Mesendoderm (in vitro differentiated cells): ENCODE results near the gene MYH10.

Experiments used
- DNase-seq: peaks from one replicate; pipeline ENCODE4 v3.0.0; 2013
- H2AK5ac ChIP-seq: 2 replicates; pipeline ENCODE4 v1.6.1; 2013; ENCODE audit warnings: low read length, inconsistent platforms
- H2BK120ac ChIP-seq: 2 replicates; pipeline ENCODE4 v1.6.1; 2013; ENCODE audit warnings: low read depth, mild to moderate bottlenecking, low read length, moderate library complexity, mixed read lengths
- H2BK15ac ChIP-seq: replicated peaks from 2 replicates; pipeline ENCODE4 v1.6.1; 2013; ENCODE audit warnings: low read depth, mild to moderate bottlenecking, moderate library complexity
- H2BK5ac ChIP-seq: 2 replicates; pipeline ENCODE4 v1.6.1; 2013; ENCODE audit warnings: low read length, inconsistent platforms
- H3K18ac ChIP-seq: 2 replicates; pipeline ENCODE4 v1.6.1; 2013; ENCODE audit warnings: mild to moderate bottlenecking, low read length, mixed read lengths
- H3K23ac ChIP-seq: one replicate; pipeline ENCODE4 v1.6.1; 2013; ENCODE audit warnings: low read length
- H3K27ac ChIP-seq: 2 replicates; pipeline ENCODE4 v1.5.1; 2013; ENCODE audit warnings: low read depth, mild to moderate bottlenecking, inconsistent platforms, low read length, moderate library complexity
- H3K27me3 ChIP-seq: 2 replicates; pipeline ENCODE4 v1.6.1; 2013; ENCODE audit warnings: low read length, control low read depth, mild to moderate bottlenecking, inconsistent platforms; ENCODE audit not compliant: insufficient read depth, poor library complexity
- H3K36me3 ChIP-seq: 2 replicates; pipeline ENCODE4 v1.6.1; 2013; ENCODE audit warnings: low read length, inconsistent platforms; ENCODE audit not compliant: control insufficient read depth, insufficient read depth
- H3K4ac ChIP-seq: one replicate; pipeline ENCODE4 v1.6.1; 2013; ENCODE audit warnings: low read depth, mild to moderate bottlenecking, low read length, moderate library complexity
- H3K4me1 ChIP-seq: 2 replicates; pipeline ENCODE4 v1.6.1; 2013; ENCODE audit warnings: low read depth, low read length, inconsistent platforms; ENCODE audit not compliant: control insufficient read depth
- H3K4me2 ChIP-seq: 2 replicates; pipeline ENCODE4 v1.6.1; 2013; ENCODE audit warnings: low read length
- H3K4me3 ChIP-seq: 2 replicates; pipeline ENCODE4 v1.5.1; 2013; ENCODE audit warnings: mild to moderate bottlenecking, low read length
- H3K56ac ChIP-seq: one replicate; pipeline ENCODE4 v1.6.1; 2013; ENCODE audit warnings: low read length
- H3K79me1 ChIP-seq: 2 replicates; pipeline ENCODE4 v1.6.1; 2013; ENCODE audit warnings: low read length, inconsistent platforms
- H3K79me2 ChIP-seq: 2 replicates; pipeline ENCODE4 v1.6.1; 2013; ENCODE audit warnings: mild to moderate bottlenecking, low read length; ENCODE audit not compliant: control insufficient read depth, insufficient read depth
- H3K9ac ChIP-seq: 2 replicates; pipeline ENCODE4 v1.6.1; 2013; ENCODE audit warnings: low read length, inconsistent platforms
- H4K5ac ChIP-seq: one replicate; pipeline ENCODE4 v1.6.1; 2013; ENCODE audit warnings: low read length
- H4K8ac ChIP-seq: one replicate; pipeline ENCODE4 v1.6.1; 2013; ENCODE audit warnings: low read depth, mild to moderate bottlenecking, control low read depth, low read length, moderate library complexity
- WGBS: extraction: QIAGEN DNeasy Blood & Tissue Kit; methylation state at CpG from one replicate; pipeline ENCODE4 v1.1.7; 2013; ENCODE audit warnings: low lambda C conversion rate, missing lambda C conversion rate; ENCODE audit not compliant: insufficient coverage; ENCODE audit errors: extremely low coverage; 5-methylcytosine and 5-hydroxymethylcytosine counted together

MYH10 gene

DNA sequence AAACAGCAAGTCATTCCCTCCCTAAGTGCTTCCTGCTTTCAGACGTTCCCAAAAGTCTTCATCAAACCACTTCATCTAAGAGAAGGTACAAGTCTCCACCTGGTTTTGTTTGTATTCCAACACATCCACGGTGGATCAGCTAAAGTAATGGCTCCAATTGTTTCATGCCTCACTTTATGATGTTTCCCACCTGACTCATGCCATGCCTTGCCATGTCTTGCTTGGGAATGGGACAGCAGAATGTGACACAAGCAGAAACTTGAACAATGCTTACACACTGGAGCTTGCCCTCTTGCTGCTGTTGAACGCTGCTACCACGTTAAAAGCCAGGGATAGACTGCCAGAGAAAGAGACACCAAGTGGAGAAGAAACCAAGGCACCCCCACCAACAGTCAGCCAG, 43.8 kb downstream of the MYH10 start:
- H3K56ac ChIP-seq = no peak overlapping the region
- no peak overlapping the region for H2BK5ac ChIP-seq
- H4K8ac ChIP-seq = no peak overlapping the region
- H3K18ac ChIP-seq = no peak overlapping the region
- no peaks in the 10 kb centered on the region for H3K27me3 ChIP-seq
- H3K4ac ChIP-seq = no peak overlapping the region
- peaks cover 1% of the 10 kb centered on the region for H3K36me3 ChIP-seq
- no peaks in the 10 kb centered on the region for H3K4me1 ChIP-seq
- no peak for DNase-seq
- WGBS = no CpG with 5 or more reads among the region's 4 CpGs
- H2BK120ac ChIP-seq = no peak overlapping the region
- no peak overlapping the region for H3K9ac ChIP-seq
- H3K4me3 ChIP-seq = no peak overlapping the region
- peaks cover 13% of the 10 kb centered on the region for H3K79me2 ChIP-seq
- peaks cover 22% of the 10 kb centered on the region for H3K79me1 ChIP-seq
- no peak overlapping the region for H3K4me2 ChIP-seq
- no peak overlapping the region for H4K5ac ChIP-seq
- no peak overlapping the region for H3K27ac ChIP-seq
- H3K23ac ChIP-seq = no peak overlapping the region
- no peak overlapping the region for H2BK15ac ChIP-seq
- H2AK5ac ChIP-seq = no peak overlapping the region

- WGBS = no CpG with 5 or more reads among the region's 1 CpG
- H3K18ac ChIP-seq = no peak overlapping the region
- no peak overlapping the region for H3K4me3 ChIP-seq
- H4K8ac ChIP-seq = no peak overlapping the region
- H3K27ac ChIP-seq = no peak overlapping the region
- H2BK15ac ChIP-seq = no peak overlapping the region
- no peak overlapping the region for H3K23ac ChIP-seq
- H4K5ac ChIP-seq = no peak overlapping the region
- peaks cover 1% of the 10 kb centered on the region for H3K36me3 ChIP-seq
- no peaks in the 10 kb centered on the region for H3K4me1 ChIP-seq
- no peak overlapping the region for H3K4ac ChIP-seq
- H3K9ac ChIP-seq = no peak overlapping the region
- peaks cover 19% of the 10 kb centered on the region for H3K79me1 ChIP-seq
- H3K56ac ChIP-seq = no peak overlapping the region
- no peak overlapping the region for H3K4me2 ChIP-seq
- H2BK120ac ChIP-seq = no peak overlapping the region
- H3K27me3 ChIP-seq = no peaks in the 10 kb centered on the region
- DNase-seq = no peak
- H2BK5ac ChIP-seq = no peak overlapping the region
- peaks cover 8% of the 10 kb centered on the region for H3K79me2 ChIP-seq
- no peak overlapping the region for H2AK5ac ChIP-seq
Measured at GRCh38 chr17:8585911-8586310, 44.6 kb downstream of the MYH10 start.

GRCh38 chr17:8583954-8584353, 46.6 kb downstream of the MYH10 start:
- H3K36me3 ChIP-seq = peaks cover 1% of the 10 kb centered on the region
- peak; percentile 81 for DNase-seq
- H3K79me2 ChIP-seq = peaks cover 5% of the 10 kb centered on the region
- no peaks in the 10 kb centered on the region for H3K4me1 ChIP-seq
- no peak overlapping the region for H2BK15ac ChIP-seq
- no CpG with 5 or more reads among the region's 2 CpGs for WGBS
- H3K18ac ChIP-seq = no peak overlapping the region
- H2BK120ac ChIP-seq = no peak overlapping the region
- H3K4me2 ChIP-seq = no peak overlapping the region
- H4K8ac ChIP-seq = no peak overlapping the region
- no peak overlapping the region for H2BK5ac ChIP-seq
- H3K4me3 ChIP-seq = no peak overlapping the region
- peaks cover 18% of the 10 kb centered on the region for H3K79me1 ChIP-seq
- H3K23ac ChIP-seq = no peak overlapping the region
- H2AK5ac ChIP-seq = no peak overlapping the region
- H3K9ac ChIP-seq = no peak overlapping the region
- H3K27me3 ChIP-seq = no peaks in the 10 kb centered on the region
- no peak overlapping the region for H4K5ac ChIP-seq
- H3K4ac ChIP-seq = no peak overlapping the region
- peak overlapping the region; percentile 55 for H3K27ac ChIP-seq
- H3K56ac ChIP-seq = no peak overlapping the region

- no peak overlapping the region for H3K27ac ChIP-seq
Measured at GRCh38 chr17:8580952-8581658, 49.4 kb downstream of the MYH10 start.

DNA sequence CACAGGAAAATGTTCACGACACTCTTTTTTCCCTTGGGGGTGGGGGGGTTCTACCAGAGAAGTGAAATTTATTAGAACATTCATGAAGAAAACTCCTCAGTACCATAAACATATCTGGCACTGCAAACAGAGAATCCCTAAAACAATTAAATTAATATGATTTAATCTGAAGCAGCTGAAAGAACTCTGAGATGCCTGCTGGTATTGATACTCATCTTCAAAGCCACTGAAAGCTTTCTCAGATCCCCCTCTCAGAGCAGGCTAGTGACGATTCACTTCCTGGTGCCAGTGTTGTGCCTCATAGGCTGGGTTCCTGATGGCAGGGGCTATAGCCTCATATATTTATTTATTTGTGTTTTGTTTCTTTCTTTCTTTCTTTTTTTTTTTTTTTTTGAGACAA, 52.7 kb downstream of the MYH10 start:
- Histone ChIP-seq H3K27ac (no peak overlapping the region), H3K23ac (no peak overlapping the region), H3K56ac (no peak overlapping the region), H2BK15ac (no peak overlapping the region), H3K79me2 (peaks cover 3% of the 10 kb centered on the region), H3K4me2 (no peak overlapping the region), H3K27me3 (no peaks in the 10 kb centered on the region), H3K36me3 (no peaks in the 10 kb centered on the region), H2BK120ac (no peak overlapping the region), H4K5ac (no peak overlapping the region), H2AK5ac (no peak overlapping the region), H2BK5ac (no peak overlapping the region), H3K4me1 (no peaks in the 10 kb centered on the region), H3K9ac (no peak overlapping the region), H3K4ac (no peak overlapping the region), H3K79me1 (peaks cover 2% of the 10 kb centered on the region), H3K18ac (no peak overlapping the region), H4K8ac (no peak overlapping the region), H3K4me3 (no peak overlapping the region)
- no CpG with 5 or more reads among the region's 2 CpGs for WGBS
- DNase-seq = no peak

More at GRCh38 chr17:8580952-8581658, 49.4 kb downstream of the MYH10 start:
- Histone ChIP-seq H3K4me1 (no peaks in the 10 kb centered on the region), H2AK5ac (no peak overlapping the region), H2BK120ac (no peak overlapping the region), H4K5ac (no peak overlapping the region), H3K27me3 (no peaks in the 10 kb centered on the region), H3K4me2 (no peak overlapping the region), H3K18ac (no peak overlapping the region), H3K23ac (no peak overlapping the region), H2BK15ac (no peak overlapping the region), H3K4ac (no peak overlapping the region), H3K36me3 (no peaks in the 10 kb centered on the region), H2BK5ac (no peak overlapping the region), H3K4me3 (no peak overlapping the region), H4K8ac (no peak overlapping the region), H3K79me2 (peaks cover 3% of the 10 kb centered on the region), H3K79me1 (peaks cover 6% of the 10 kb centered on the region), H3K56ac (no peak overlapping the region), H3K9ac (no peak overlapping the region)
- DNase-seq = no peak
- no CpG with 5 or more reads among the region's 5 CpGs for WGBS
